GM23248 (cell line): ENCODE results near the gene NT5C1B. TPM values are rescaled to one million over a fixed set of nuclear protein-coding genes. Genes with fewer than 3 reads are reported as not detected.

Experiments used
- DNase-seq: peaks from one replicate; pipeline ENCODE4 v3.0.0-alpha.2; 2015
- H2AFZ ChIP-seq: fragments of 200-600 bp; sonication (generic); 2 replicates; pipeline ENCODE4 v1.6.1; 2016; ENCODE audit warnings: antibody characterized with exemption
- H3F3A ChIP-seq: fragments of 200-600 bp; sonication (generic); 2 replicates; pipeline ENCODE4 v1.6.1; 2016; ENCODE audit warnings: mild to moderate bottlenecking, antibody characterized with exemption, mixed run types; ENCODE audit not compliant: insufficient read depth
- H3K27ac ChIP-seq: fragments of 200-600 bp; sonication (generic); 2 replicates; pipeline ENCODE4 v1.5.1; 2016; ENCODE audit warnings: mild to moderate bottlenecking
- H3K27me3 ChIP-seq: fragments of 200-600 bp; sonication (generic); replicated peaks from 2 replicates; pipeline ENCODE4 v1.6.1; 2016; ENCODE audit warnings: mild to moderate bottlenecking; ENCODE audit not compliant: insufficient read depth
- H3K36me3 ChIP-seq: fragments of 200-600 bp; sonication (generic); 2 replicates; pipeline ENCODE4 v1.6.1; 2016; ENCODE audit warnings: low read depth, mild to moderate bottlenecking
- H3K4me1 ChIP-seq: fragments of 200-600 bp; sonication (generic); 2 replicates; pipeline ENCODE4 v1.6.1; 2016; ENCODE audit warnings: mild to moderate bottlenecking; ENCODE audit not compliant: insufficient read depth
- H3K4me2 ChIP-seq: fragments of 200-600 bp; sonication (generic); one replicate; pipeline ENCODE4 v1.6.1; 2016; ENCODE audit warnings: mild to moderate bottlenecking; ENCODE audit not compliant: unreplicated experiment
- H3K4me3 ChIP-seq: fragments of 200-600 bp; sonication (generic); 2 replicates; pipeline ENCODE4 v1.5.1; 2016; ENCODE audit warnings: mild to moderate bottlenecking
- H3K79me2 ChIP-seq: fragments of 200-600 bp; sonication (generic); 2 replicates; pipeline ENCODE4 v1.6.1; 2016; ENCODE audit warnings: mild to moderate bottlenecking; ENCODE audit not compliant: insufficient read depth
- H3K9ac ChIP-seq: fragments of 200-600 bp; sonication (generic); 2 replicates; pipeline ENCODE4 v1.6.1; 2016; ENCODE audit warnings: mild to moderate bottlenecking
- H3K9me2 ChIP-seq: fragments of 200-600 bp; sonication (generic); 2 replicates; pipeline ENCODE4 v1.6.1; 2016; ENCODE audit warnings: mixed run types, mild to moderate bottlenecking, moderate library complexity; ENCODE audit not compliant: insufficient read depth
- H3K9me3 ChIP-seq: fragments of 200-600 bp; sonication (generic); one replicate; pipeline ENCODE4 v1.6.1; 2017; ENCODE audit warnings: low read depth
- H4K20me1 ChIP-seq: fragments of 200-600 bp; sonication (generic); 2 replicates; pipeline ENCODE4 v1.6.0; 2016; ENCODE audit not compliant: insufficient read depth
- EZH2 ChIP-seq: fragments of 200-600 bp; sonication (generic); IDR thresholded peaks from 2 replicates; pipeline ENCODE4 v1.6.1; 2018; ENCODE audit warnings: antibody characterized with exemption, mild to moderate bottlenecking; ENCODE audit not compliant: insufficient read depth, poor library complexity, severe bottlenecking
- EZH2phosphoT487 ChIP-seq: fragments of 200-600 bp; sonication (generic); IDR thresholded peaks from 2 replicates; pipeline ENCODE4 v1.6.1; 2018; ENCODE audit warnings: antibody characterized with exemption, moderate library complexity, mild to moderate bottlenecking, low read depth; ENCODE audit not compliant: insufficient read depth
- WGBS, 2 experiments: methylation state at CpG; one replicate each; pipeline ENCODE4 v1.1.6; 2015 to 2017; ENCODE audit warnings: low lambda C conversion rate in 2 of 2, low coverage in 1 of 2; ENCODE audit errors: missing lambda C conversion rate in 2 of 2; 5-methylcytosine and 5-hydroxymethylcytosine counted together
- in situ Hi-C: fragments of 300-500 bp; cut with MboI; formaldehyde crosslinking; loops from 2 replicates; pipeline ENCODE4 v1.15.0; 2020
- polyA plus RNA-seq: library from polyadenylated mRNA; unstranded; fragments of >200 nt; fragmentation: Nextera tagmentation; extraction: Ambion mirVana; gene quantifications from 2 replicates; pipeline ENCODE4 v1.2.1, GENCODE V29; 2016
- total RNA-seq: library from RNA; depleted of rRNA; stranded (reverse); fragments of >200 nt; shearing (Covaris generic); gene quantifications from 2 replicates; pipeline ENCODE4 v1.2.3, GENCODE V29; 2014

The NT5C1B gene
- total and polyA plus RNA-seq, 2 experiments from 2014 or later, result 0.88 TPM; not detected in 1

DNA sequence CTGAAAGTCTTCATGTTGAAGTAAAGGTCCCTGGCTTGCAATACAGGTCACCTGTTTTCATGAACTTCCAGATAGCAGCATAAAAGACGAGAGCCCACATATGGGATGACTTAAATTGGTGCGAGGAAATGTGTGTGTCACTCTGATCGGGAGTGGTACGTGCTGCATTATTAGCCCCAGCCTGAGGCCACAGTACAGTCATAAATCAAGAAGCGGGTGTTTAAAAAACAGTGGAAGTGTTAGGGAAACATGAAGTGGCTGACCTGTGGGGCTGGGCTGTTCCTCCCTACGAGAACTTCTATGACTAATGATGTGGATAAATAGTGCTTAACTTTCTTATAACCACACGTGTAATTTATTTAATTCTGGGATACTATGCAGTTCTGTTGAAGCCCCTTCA, 53.3 kb downstream of the NT5C1B start:
- no peak overlapping the region for H3K4me3 ChIP-seq
- WGBS, 2 experiments, result 3 to 5% methylated on average over 7 of the region's 7 CpGs
- no peaks in the 10 kb centered on the region for H3K9me3 ChIP-seq
- in situ Hi-C loops, result loop anchor here (10.0 kb wide), 1 partner anchor 1329 kb away; no protein-coding TSS in a partner anchor
- peak; percentile 75 for DNase-seq
- no peak overlapping the region for H3K27ac ChIP-seq
- no peaks in the 10 kb centered on the region for H3K27me3 ChIP-seq
- no peaks in the 10 kb centered on the region for H3K9me2 ChIP-seq
- no peaks in the 10 kb centered on the region for H3K79me2 ChIP-seq
- H3K36me3 ChIP-seq, result no peaks in the 10 kb centered on the region
- TF ChIP-seq EZH2phosphoT487, result 0 out of 2 replicates have a peak, but pooled peaks have one; percentile 53
- TF ChIP-seq EZH2, result no peak
- no peak overlapping the region for H3K4me2 ChIP-seq
- H3K9ac ChIP-seq, result no peak overlapping the region
- peaks cover 6% of the 10 kb centered on the region for H3F3A ChIP-seq
- H2AFZ ChIP-seq, result no peak overlapping the region
- no peaks in the 10 kb centered on the region for H4K20me1 ChIP-seq
- peaks cover 6% of the 10 kb centered on the region for H3K4me1 ChIP-seq

DNA sequence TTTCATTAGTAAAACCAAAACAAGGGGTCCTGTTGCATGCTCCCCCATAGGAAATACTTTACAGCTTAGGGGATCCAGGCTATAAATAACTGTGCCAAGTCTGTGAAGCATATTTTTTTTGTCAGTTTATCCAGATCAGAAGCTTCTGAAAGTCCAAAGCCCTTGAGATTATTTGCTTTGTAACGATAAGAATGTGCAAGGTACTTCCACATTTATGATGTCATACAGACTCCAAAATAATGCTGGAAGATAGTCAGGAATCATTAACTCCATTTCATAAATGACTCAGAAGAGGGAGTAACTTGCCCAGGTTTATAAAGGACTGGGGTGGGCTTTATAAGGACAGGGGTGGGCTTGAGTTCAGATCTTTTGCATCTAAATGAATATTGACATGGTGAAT, 58.2 kb downstream of the NT5C1B start:
- H3F3A ChIP-seq, result no peaks in the 10 kb centered on the region
- no peaks in the 10 kb centered on the region for H4K20me1 ChIP-seq
- no peaks in the 10 kb centered on the region for H3K79me2 ChIP-seq
- in situ Hi-C loops, result loop anchor here (10.0 kb wide), 1 partner anchor 1334 kb away; no protein-coding TSS in a partner anchor
- H3K4me2 ChIP-seq, result no peak overlapping the region
- H3K9ac ChIP-seq, result no peak overlapping the region
- H3K36me3 ChIP-seq, result no peaks in the 10 kb centered on the region
- 92 to 95% methylated on average over 1 of the region's 1 CpG for WGBS, 2 experiments
- no peak for DNase-seq
- no peaks in the 10 kb centered on the region for H3K4me1 ChIP-seq
- no peak overlapping the region for H3K27ac ChIP-seq
- H3K4me3 ChIP-seq, result no peak overlapping the region
- H2AFZ ChIP-seq, result no peak overlapping the region
- no peaks in the 10 kb centered on the region for H3K9me2 ChIP-seq
- TF ChIP-seq EZH2phosphoT487 (no peak), EZH2 (no peak)
- no peaks in the 10 kb centered on the region for H3K9me3 ChIP-seq
- H3K27me3 ChIP-seq, result no peaks in the 10 kb centered on the region

DNA sequence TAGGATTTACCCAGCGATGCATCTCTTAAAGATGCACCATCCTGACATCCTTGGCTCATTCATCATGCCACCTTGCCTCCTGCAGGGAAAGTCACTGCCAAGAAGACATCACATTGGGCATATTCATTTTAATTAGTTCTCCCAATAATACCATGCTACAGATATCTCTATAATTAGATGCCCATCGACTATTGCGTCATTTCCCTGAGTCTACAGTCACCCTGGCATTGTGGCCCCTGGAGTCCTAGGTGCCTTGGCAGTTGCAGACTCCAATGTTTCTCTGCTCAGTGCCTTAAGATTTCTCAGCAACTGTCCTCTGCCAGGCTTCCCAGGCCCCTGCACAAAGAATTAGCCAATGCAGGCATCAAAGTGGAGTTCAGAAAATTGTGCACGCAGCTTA, 61.5 kb downstream of the NT5C1B start:
- no peak for DNase-seq
- H3K79me2 ChIP-seq, result no peaks in the 10 kb centered on the region
- H3K9me2 ChIP-seq, result no peaks in the 10 kb centered on the region
- H3K4me1 ChIP-seq, result peaks cover 6% of the 10 kb centered on the region
- no peak overlapping the region for H3K27ac ChIP-seq
- 53 to 54% methylated on average over 4 of the region's 4 CpGs for WGBS, 2 experiments
- peaks cover 3% of the 10 kb centered on the region; the same call in 1 of the 2 replicates for H3F3A ChIP-seq
- H3K4me2 ChIP-seq, result no peak overlapping the region
- H4K20me1 ChIP-seq, result no peaks in the 10 kb centered on the region
- no peak overlapping the region for H2AFZ ChIP-seq
- H3K27me3 ChIP-seq, result no peaks in the 10 kb centered on the region
- no peaks in the 10 kb centered on the region for H3K36me3 ChIP-seq
- no peak for TF ChIP-seq EZH2
- TF ChIP-seq EZH2phosphoT487, result no peak
- H3K4me3 ChIP-seq, result no peak overlapping the region
- H3K9me3 ChIP-seq, result no peaks in the 10 kb centered on the region
- H3K9ac ChIP-seq, result no peak overlapping the region
- in situ Hi-C loops, result no loop called here

DNA sequence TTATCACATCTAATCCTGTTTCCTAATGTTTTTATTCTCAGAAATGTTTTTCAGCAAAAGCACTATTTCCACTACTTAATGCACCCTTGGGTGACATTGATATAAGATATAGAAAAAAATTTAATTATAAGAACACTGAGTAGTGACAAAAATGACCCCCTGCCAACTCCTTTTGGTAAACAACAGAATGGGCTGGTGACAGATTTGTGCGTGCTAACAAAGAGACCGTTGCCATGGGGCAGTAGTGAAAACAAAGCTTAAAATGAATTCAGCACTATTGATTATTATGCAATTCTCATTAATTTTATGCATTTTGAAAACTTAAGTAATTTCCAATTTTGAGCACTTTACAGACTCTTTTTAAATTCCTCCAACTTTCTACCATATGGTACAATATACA, 62.0 kb downstream of the NT5C1B start:
- Histone ChIP-seq H4K20me1 (no peaks in the 10 kb centered on the region), H3F3A (peaks cover 7% of the 10 kb centered on the region), H3K9me3 (no peaks in the 10 kb centered on the region), H3K4me1 (peaks cover 11% of the 10 kb centered on the region), H3K9ac (no peak overlapping the region), H2AFZ (no peak overlapping the region), H3K4me3 (no peak overlapping the region), H3K27me3 (no peaks in the 10 kb centered on the region), H3K36me3 (no peaks in the 10 kb centered on the region), H3K4me2 (no peak overlapping the region), H3K79me2 (no peaks in the 10 kb centered on the region), H3K27ac (no peak overlapping the region), H3K9me2 (no peaks in the 10 kb centered on the region)
- WGBS, 2 experiments, result 75 to 80% methylated on average over 2 of the region's 2 CpGs
- no peak for DNase-seq
- no peak for TF ChIP-seq EZH2phosphoT487
- TF ChIP-seq EZH2, result no peak
- in situ Hi-C loops, result no loop called here

DNA sequence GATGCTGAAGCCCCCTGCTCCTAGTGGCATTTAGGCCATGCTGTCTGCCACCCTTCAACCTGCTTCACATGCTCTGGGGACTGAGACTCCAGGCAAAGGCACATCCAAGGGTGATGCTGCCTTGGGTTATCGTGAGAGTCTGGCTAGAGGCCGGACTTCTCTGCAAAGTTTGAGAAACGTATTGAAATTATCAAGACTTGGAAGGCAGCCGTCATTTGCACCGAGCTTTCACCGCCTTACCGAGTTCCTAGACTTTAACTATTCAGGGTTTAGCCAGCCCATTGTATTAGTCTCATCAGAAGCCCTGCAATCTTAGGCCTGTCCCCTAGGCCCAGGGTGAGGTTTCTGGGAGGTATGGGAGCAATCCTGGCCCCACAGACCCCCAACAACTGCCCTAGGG, 62.9 kb downstream of the NT5C1B start:
- 56 to 64% methylated on average over 7 of the region's 7 CpGs for WGBS, 2 experiments
- Histone ChIP-seq H4K20me1 (no peaks in the 10 kb centered on the region), H3K4me2 (no peak overlapping the region), H2AFZ (no peak overlapping the region), H3K9ac (no peak overlapping the region), H3F3A (peaks cover 7% of the 10 kb centered on the region), H3K4me1 (peaks cover 13% of the 10 kb centered on the region), H3K27ac (no peak overlapping the region), H3K9me2 (no peaks in the 10 kb centered on the region), H3K4me3 (no peak overlapping the region), H3K9me3 (no peaks in the 10 kb centered on the region), H3K36me3 (no peaks in the 10 kb centered on the region), H3K79me2 (no peaks in the 10 kb centered on the region), H3K27me3 (no peaks in the 10 kb centered on the region)
- DNase-seq, result no peak
- no peak for TF ChIP-seq EZH2phosphoT487
- TF ChIP-seq EZH2, result no peak
- in situ Hi-C loops, result no loop called here
